GM19035 (cell line): ENCODE data around the gene SMIM36.
A peak's percentile ranks its signal among the peaks of the same experiment; 100 is the strongest.
"Not testable (repeated sequence)": the region's sequence is repeated elsewhere in the genome, so short reads cannot be mapped to it uniquely, and the experiment has no call there.

Experiments used
- ATAC-seq: cut with Tn5 transposase; IDR thresholded peaks from one replicate; pipeline ENCODE4 v1.9.1; 2021; ENCODE audit not compliant: unreplicated experiment

SMIM36 gene

GRCh38 chr17:55507669-55508068 is 3.6 kb downstream of the SMIM36 start:
- not testable (repeated sequence) for ATAC-seq

- ATAC-seq, result not testable (repeated sequence)
Measured at GRCh38 chr17:55501626-55502025, 9.6 kb downstream of the SMIM36 start.

GRCh38 chr17:55500103-55500502 is 11.1 kb downstream of the SMIM36 start:
- ATAC-seq, result no peak

GRCh38 chr17:55496094-55496881 is 15.0 kb downstream of the SMIM36 start:
- ATAC-seq, result no peak

- no peak for ATAC-seq
Measured at GRCh38 chr17:55495239-55495638, 16.0 kb downstream of the SMIM36 start.

- no peak for ATAC-seq
Measured at GRCh38 chr17:55492781-55493341, 18.4 kb downstream of the SMIM36 start.

GRCh38 chr17:55490376-55490775 is 20.9 kb downstream of the SMIM36 start:
- no peak for ATAC-seq

GRCh38 chr17:55487695-55488432 is 23.4 kb downstream of the SMIM36 start:
- no peak for ATAC-seq

GRCh38 chr17:55484575-55484974 is 26.7 kb downstream of the SMIM36 start:
- no peak for ATAC-seq

GRCh38 chr17:55482591-55483389 is 28.5 kb downstream of the SMIM36 start:
- ATAC-seq, result no peak

GRCh38 chr17:55480631-55481315 is 30.5 kb downstream of the SMIM36 start:
- ATAC-seq, result no peak

GRCh38 chr17:55479903-55480302 is 31.3 kb downstream of the SMIM36 start:
- no peak for ATAC-seq

- no peak for ATAC-seq
Measured at GRCh38 chr17:55478971-55479370, 32.3 kb downstream of the SMIM36 start.

- no peak for ATAC-seq
Measured at GRCh38 chr17:55466671-55467070, 44.6 kb downstream of the SMIM36 start.

GRCh38 chr17:55465771-55466170 is 45.5 kb downstream of the SMIM36 start:
- not testable (repeated sequence) for ATAC-seq

GRCh38 chr17:55463600-55463999 is 47.7 kb downstream of the SMIM36 start:
- ATAC-seq, result peak; percentile 67

- no peak for ATAC-seq
Measured at GRCh38 chr17:55462711-55463110, 48.5 kb downstream of the SMIM36 start.

- no peak for ATAC-seq
Measured at GRCh38 chr17:55462234-55462633, 49.0 kb downstream of the SMIM36 start.

GRCh38 chr17:55458978-55459377 is 52.3 kb downstream of the SMIM36 start:
- ATAC-seq, result no peak

GRCh38 chr17:55458287-55458900 is 52.9 kb downstream of the SMIM36 start:
- ATAC-seq, result no peak
